GM18511 (cell line): Measurements from ENCODE around the gene GBA3.

Experiments
- ATAC-seq: cut with Tn5 transposase; IDR thresholded peaks from one replicate; pipeline ENCODE4 v1.9.1; 2021; ENCODE audit warnings: mild to moderate bottlenecking, moderate library complexity; ENCODE audit not compliant: unreplicated experiment

GBA3 gene

DNA sequence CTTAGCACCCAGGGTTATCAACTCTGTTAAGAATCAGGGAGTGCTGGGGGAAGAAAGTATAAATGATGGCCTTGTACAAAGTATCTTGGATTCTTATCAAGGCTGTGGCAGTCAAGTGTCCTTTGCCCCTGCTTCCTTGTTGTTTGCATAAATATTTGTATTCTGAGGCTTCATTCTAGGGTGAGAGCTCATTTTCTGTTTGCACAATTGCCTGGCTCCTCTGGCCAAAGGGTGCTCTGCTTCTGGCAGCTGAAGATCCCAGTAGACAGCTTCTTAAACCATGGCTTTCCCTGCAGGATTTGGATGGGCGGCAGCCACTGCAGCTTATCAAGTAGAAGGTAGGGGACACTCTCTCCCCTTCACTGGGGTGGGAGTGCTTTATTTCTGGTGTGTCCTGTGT, at the start of gene GBA3:
Gene GBA3 (plus strand): TSS at position 202 of the 400 bp plus-strand sequence.
- no peak for ATAC-seq

DNA sequence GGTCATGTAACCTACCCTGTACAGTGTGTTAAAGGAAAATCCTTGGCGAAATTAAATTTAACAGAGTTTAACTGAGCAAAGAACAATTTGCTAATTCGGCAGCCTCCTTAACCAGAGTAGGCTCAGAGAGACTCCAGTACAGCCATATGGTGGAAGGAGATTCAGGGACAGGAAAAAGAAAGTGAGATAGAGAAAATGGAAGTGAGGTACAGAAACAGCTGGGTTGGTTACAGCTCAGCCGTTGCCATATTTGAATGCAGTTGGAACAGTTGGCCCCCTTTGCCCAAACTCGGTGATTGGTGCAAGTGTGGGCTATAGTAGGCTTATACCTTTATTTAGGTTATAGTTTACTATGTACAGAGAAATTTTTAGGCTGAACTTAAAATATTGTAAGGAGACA, 48.8 kb upstream of the GBA3 start:
- ATAC-seq = no peak

DNA sequence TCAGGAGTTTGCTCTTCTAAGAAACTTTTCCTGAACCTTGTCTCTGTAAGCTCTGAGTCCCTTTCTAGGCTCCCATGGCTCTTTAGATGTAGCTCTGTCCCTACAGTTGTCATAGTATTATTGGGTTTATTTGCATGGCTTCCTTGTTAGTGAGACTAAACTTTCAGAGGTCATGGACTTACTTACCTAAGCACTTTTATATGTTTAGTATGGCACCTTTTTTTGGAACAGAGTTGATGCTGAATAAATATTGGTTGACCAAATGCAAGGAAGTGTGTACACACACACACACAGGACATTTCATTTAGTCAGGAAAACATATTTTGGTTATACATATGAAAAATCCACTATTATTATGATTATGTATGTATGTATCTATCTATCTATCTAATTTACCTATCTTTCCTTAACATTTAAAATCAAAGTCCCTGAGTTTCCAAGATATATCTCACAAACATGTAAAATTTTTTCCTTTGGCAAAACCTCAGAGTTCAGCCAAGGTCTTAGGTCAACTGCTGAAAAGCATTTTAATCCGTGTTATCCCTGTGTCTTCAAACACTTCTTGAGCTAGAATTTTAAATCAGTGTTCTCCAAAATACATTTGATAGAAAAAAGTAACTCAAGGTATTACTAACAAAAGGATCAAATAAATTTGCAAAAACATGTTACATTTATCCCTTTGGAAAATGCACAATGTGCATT, 47.1 kb upstream of the GBA3 start:
- no peak for ATAC-seq

DNA sequence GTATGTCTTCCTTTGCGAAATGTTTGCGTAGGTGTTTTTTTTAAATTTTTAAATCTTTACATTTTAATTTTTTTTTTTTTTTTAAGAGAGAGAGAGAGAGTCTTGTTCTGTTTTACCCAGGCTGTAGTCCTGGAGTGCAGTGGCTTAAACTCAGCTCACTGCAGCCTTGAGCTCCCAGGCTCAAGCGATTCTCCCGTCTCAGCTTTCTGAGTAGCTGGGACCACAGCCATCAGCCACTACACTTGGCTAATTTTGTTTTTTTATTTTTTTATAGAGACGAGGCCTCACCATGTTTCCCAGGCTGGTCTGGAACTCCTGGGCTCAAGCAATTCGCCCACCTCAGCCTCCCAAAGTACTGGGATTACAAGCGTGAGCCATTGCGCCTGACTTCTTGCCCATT, 43.7 kb upstream of the GBA3 start:
- ATAC-seq = no peak

DNA sequence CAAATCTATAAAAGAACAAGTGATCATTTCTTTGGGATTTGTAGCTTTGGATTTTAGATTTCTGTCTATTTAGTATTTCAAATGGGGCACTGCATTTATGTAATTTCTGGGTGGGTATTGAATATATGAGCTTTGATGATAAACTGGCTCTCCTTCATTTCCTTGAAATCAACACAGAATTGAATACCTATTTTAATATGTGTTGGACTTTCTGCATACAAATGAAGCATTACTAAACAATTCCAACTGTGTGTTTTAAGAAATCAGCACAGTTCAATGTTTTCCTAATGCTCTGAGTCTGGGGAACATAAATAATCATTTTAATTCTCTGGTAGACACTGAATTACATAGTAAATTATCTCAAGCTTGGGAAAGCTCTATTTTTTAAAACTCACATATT, 42.0 kb upstream of the GBA3 start:
- no peak for ATAC-seq

DNA sequence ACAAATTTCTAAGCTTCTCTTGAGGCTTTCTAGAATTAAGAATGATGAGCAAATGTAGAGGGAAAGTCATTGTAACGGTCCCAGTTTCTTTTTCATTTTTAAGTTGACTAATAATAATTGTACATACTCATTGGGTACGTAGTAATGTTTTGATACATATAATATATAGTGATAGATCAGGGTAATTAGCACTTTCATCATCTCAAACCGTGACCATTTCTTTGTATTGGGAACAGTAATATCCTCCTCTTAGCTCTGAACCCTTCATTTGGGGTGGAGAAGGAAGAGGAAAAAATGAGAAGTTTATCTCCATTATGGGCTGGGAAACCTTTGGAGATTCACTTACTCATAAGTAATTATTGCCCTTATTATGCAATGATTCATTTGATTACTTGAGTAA, 39.0 kb upstream of the GBA3 start:
- ATAC-seq = no peak

DNA sequence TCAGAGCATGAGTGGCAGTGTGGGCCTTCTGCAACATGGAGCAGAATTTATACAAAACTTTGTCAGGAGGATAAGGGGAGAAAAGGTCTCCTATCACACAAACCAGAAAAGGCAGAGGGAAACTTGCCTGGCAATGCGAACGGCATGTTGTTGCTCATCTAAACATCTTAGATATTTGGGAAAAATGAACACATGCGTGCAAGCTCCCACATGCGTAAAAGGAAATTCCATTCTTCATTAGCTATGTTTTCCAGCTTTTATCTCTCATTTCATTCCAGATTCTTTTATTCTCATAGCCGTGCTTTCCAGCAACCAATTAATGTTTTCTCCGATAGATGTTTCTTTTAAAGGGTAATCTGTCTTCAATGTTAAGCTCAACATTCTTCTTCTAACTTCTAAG, 31.3 kb upstream of the GBA3 start:
- no peak for ATAC-seq

DNA sequence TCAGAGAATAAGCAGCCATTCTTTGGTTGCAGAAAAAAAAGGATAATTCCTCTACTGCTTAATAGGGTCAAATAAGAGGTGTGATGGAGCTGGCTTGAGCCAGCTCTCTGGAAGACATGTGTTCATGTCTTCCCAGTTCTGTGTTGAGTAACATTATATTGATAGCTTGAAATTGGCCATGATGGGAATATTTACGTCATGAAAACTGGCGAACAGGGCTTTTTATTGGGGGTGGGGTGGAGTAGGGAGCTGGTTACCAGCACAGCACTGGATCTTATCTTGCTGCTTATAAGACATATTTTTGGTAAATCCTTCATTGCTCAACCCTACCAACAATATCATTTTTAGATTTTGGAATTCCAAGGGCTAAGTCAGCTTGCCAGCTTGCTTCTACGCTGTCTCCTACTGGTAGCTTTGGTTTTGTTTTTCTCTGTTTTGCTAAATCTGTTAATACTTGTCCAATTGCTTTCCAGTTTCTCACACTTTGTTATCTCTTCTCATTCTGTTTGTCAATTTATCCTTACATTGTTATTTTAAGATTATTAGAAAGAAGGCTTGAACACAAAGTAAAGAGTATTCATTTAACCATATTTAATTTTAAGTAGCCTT, 25.3 kb upstream of the GBA3 start:
- no peak for ATAC-seq

DNA sequence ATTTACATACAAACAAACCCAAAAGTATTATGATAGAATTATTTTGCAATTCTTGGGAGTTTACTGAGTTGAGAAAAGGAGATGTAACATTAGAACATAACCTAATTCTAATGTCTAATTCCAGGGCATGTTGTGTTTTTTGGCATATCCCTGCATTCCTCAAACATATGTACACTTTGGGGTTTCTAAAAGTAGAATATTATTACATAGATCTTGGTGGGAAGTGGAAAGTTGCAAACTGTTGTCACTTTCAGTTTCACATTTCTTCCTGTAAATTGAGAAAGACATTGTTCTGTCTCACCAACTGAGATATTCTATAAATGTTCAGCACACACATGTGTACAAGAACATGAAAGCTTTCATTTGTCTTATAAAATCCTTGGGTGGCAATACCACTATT, 24.4 kb upstream of the GBA3 start:
- ATAC-seq = no peak

DNA sequence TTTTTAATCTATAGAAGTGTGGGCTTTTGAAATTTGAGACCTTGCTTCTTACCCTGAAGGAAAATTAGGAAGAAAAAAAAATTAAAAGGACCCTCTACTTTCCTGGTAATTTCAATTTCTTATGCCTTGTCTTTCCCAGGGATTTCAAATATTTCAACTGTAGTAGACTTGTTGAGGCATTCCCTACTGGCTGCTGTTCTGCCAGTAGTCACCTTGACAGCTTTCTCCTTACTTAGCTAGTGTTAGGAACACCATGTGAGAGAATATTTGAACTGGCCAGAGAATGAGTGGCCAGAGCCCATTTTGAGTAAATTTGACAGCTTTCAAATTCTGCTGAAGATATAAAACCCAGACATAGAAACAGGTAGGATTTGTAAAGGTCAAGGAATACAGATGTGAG, 24.0 kb upstream of the GBA3 start:
- no peak for ATAC-seq

DNA sequence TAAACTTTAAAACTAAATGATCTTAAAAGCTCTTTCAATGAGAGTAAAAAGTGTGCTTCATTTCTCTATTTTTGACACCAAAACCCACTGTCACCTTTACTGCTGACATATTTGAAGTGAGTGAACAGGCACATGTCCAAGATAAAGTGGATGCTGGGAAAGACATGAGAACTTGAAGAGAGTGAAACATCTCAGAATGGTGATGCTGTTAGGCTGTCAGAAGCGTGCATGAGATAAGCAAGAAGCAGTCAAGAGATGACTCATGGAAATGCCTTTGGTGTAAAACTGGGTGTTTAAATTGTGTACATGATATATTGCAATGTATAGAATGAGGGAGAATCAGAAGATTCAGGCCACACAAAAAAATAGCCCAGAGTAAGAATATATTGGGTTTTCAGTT, 21.8 kb upstream of the GBA3 start:
- ATAC-seq = no peak

DNA sequence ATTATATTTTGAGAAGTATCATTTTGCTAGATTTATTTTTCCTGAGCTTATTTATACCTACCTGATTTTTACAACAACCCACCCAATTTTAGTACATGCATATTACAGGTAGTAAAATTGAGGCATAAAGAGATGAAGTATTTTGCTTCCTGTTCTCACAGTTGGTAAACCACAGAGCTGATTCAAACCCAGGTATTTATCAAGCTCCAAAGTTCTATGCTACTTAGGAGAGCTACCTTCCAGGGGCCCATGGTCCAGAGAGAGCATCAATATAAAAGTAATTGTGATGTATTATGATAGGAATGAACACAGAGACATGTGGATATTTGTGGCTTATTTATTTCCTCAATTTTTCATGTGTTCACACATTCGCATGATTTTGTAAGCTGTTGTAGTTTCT, 20.2 kb upstream of the GBA3 start:
- no peak for ATAC-seq

DNA sequence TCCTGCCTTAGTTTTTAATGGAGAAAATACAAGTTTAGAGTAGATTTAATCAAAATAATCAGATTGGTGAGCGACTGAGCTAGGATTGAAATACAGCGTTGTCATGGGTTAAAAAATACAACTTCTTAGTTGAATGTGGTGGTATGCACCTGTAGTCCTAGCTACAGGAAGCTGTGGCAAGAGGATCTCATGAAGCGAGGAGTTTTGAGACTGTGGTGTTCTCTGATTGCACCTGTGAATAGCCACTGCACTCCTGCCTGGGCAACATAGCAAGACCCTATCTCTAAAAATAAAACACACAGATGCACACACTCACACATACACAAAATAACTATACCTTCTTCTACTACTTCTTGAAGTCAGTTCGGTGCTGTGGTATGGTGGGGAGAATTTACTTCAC, 19.8 kb upstream of the GBA3 start:
- ATAC-seq = no peak

DNA sequence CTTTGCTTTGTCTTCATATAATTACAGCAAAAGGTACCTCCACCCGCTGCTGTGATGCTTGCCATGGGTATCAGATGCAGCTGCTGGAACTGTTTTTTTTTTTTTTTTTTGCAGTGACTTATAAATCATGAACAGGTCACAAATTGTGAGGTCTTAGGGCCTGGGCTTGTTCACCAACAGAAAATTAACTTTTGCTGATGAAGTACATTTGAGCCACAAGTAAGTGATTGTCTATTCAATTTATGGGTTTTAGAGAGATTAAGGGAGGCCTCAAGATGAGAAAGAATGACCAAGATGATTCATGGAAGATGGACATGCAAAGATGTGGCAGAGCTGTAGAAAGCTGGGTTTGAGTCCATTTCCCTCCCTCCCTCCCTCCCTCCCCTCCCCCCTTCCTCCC, 18.0 kb upstream of the GBA3 start:
- ATAC-seq = no peak

DNA sequence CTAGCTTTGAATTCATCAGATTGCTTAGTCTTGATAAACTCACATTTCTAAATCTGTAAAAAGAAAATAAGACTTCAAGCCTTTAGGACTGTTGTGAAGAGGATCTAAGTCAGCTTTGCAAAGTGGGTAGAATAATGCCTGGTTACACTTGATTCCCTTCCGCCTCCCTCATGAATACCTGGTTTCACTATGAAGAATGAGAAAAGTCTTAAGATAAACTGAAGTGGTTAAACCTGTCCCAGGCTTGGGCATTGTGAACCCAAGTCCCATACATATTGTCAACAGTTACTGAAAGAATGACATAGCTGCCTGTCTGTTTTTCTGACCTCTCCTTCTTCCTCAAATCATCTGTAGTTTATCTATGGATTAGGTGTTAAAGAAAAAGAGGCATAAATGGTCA, 16.7 kb upstream of the GBA3 start:
- ATAC-seq = no peak

DNA sequence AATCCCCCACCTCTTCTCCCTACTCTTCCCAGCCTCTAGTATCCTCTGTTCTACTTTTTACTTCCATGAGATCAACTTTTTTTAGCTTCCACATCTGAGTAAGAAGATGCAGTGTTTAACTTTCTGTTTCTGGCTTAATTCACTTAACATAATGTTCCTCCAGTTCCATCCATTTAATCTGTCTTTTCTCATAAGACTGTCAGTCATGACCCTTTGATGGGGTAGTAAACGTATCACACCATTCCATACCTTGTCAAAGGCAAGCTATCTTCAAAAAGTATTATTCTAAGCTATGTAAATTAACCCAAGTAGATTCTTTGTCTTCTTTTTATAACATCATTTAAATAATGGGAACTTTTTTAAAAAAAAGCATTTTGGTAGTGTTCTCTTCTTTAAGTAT, 15.0 kb upstream of the GBA3 start:
- no peak for ATAC-seq

DNA sequence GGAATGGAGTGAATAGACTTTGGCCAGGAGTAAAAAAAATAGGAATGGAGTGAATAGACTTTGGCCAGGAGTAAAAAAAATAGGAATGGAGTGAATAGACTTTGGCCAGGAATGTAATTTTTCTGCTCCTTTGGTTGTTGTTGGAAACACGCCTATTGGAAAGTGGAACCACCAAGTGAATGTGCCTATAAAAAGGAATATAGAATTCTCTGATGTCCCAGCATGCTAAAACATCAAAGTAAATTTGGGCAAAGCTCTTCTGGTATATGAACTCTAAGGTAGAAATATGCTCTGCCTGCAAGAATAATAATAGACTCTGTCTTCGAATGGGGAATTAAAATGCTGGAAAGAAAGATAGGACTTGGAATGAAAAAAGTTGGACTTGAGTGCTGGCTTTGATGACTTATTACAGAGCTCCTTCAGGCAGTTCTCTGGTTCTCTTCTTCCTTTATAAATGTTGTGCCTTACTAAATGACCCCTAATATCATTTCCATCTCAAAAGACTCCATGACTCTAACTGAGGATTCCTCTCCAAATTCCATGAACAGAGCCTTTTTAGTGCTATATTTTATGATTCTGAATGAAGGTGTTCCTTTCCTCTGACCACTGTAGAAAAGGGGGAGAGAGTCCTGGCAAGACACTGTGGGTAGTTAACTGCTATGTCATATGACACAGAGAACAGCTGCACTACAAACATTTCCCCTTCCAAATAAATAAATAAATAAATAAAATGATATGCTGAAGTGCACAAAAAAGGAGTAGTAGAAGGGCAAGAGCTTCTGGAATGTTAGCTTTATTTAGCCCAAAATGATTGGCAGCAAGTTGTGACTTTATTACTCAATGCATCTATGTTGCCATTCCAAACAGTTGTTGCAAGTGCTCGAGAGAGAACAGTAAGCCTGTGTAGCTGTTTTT, 13.5 kb upstream of the GBA3 start:
- no peak for ATAC-seq

DNA sequence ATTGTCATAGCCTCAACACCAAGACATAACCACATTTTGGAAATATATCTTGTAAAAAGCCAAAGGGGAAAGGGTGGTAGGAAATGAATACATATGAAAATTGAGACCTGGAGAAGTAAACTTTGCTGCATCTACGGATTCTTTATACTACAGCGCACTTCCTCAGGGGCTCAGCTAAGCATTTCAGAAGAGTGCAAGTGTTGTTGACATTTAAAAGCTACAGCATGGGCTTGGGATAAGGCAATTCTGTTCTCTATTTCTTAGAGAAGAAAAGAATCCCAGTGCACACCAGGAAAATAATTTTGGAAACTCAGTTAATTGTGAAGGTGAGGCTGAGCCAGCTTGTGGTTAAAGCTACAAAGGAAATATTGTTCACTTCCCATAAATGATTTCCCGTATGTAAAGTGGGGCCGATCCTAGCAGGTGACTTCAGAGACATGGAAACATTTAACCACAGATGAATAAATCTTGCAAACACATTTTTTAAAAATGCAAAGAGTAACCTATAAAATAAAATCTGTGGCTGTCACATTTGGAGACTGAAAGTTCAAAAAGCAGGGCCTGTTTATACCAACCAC, 12.6 kb upstream of the GBA3 start:
- no peak for ATAC-seq

DNA sequence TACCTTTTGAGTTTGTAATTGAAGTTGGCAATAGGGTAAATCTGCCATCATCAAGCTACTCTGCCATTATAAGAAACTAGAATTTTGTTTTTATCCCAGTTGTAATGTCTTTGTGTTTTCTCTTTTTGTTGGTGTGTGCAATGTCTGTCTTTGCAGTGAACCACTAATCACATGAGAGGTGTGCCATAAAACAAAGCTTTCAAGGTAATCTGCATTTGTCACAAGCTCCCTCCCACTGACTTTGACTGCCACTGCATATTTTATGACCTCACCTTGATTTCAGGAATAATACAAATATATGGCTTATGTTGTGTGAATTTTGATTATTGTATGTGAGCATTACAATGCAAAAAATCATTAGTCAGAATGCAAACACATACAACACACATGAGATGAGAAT, 9.0 kb upstream of the GBA3 start:
- ATAC-seq = no peak

DNA sequence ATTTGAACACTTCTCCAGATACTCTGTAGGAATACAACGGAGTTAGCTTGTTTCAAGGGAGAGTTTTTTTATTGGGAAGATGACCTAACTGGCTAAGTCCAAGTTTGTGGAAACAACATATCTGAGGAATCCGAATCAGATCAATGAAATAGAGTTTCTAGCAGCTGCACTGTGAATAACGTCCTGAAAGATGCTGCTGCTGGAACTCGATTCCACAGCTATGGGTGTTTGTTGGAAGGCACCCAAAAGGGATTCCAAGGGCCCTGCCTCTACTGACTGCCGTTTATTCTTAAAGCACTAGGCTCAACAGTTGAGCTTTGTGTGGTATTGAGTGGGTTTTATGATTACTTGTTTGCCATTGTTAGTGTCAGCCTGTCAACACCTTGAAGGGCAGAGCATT, 6.6 kb upstream of the GBA3 start:
- ATAC-seq = no peak

DNA sequence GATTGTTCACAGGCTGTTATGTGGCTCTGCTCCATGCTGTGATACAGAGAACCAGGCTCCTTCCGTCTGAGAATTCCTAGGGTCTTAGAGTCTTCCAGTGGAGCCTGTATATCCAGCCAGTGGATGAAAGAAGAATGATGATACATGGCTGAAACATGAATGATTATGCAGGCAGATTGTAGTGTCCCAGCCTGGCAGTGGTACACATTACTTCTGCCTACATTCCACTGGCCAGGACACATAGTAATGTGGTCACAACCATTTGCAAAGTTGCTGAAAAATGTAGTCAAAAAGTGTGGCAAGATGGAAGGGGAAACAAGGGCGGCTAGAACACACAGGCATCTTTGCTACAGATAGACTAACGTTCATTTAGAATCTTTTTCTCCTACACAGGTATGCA, 4.5 kb upstream of the GBA3 start:
- no peak for ATAC-seq

DNA sequence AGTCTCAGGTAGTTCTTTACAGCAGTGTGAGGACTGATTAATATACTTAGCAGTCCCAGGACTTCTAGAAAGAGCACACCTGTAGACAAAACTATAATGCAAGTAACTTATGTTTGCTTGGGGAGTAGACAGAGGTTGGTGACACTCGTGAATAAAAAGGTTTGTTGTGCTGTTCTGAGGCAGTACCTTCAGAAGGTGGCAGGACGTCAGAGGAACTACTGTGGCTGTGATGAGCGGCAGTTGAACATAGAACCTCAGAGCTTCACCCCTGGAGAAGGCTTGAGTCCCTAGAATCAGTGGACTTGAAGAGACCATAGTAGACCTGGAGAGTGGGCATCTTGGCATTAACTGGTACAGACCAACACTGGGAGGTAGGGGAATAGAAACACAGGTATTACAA, 3.3 kb upstream of the GBA3 start:
- no peak for ATAC-seq
